Neural crest cell (in vitro differentiated cells): ENCODE measurements around the gene PAK1. TPM values are rescaled to one million over a fixed set of nuclear protein-coding genes. Genes with fewer than 3 reads are reported as not detected.

ENCODE experiments used
- DNase-seq: peaks from one replicate; pipeline ENCODE4 v3.0.0; 2021; ENCODE audit warnings: low read depth, mixed read lengths, low spot score
- H3K27ac Mint-ChIP-seq: one replicate; pipeline ENCODE4 v1.8.0; 2021; ENCODE audit warnings: mild to moderate bottlenecking, mixed read lengths; ENCODE audit not compliant: unreplicated experiment
- H3K27me3 Mint-ChIP-seq: 2 replicates; pipeline ENCODE4 v1.8.0; 2021; ENCODE audit warnings: low read depth, mild to moderate bottlenecking, mixed read lengths
- H3K36me3 Mint-ChIP-seq: 2 replicates; pipeline ENCODE4 v1.8.0; 2021; ENCODE audit warnings: low read depth, mild to moderate bottlenecking, mixed read lengths
- H3K4me1 Mint-ChIP-seq: 2 replicates; pipeline ENCODE4 v1.8.0; 2021; ENCODE audit warnings: mixed read lengths
- H3K4me3 Mint-ChIP-seq: one replicate; pipeline ENCODE4 v1.8.0; 2021; ENCODE audit warnings: mild to moderate bottlenecking, mixed read lengths
- H3K9me3 Mint-ChIP-seq: 2 replicates; pipeline ENCODE4 v1.8.0; 2021; ENCODE audit warnings: mixed read lengths
- total RNA-seq: library from RNA; stranded (reverse); gene quantifications from 2 replicates; pipeline ENCODE4 v1.2.1, GENCODE V29; 2021
- TF ChIP-seq, protein P1 (sequence below): fragments of 200-600 bp; sonication (generic); conservative IDR thresholded peaks from 2 replicates; pipeline ENCODE4 v1.5.0; 2021; ENCODE audit warnings: antibody characterized with exemption, mild to moderate bottlenecking

Gene PAK1
- total RNA-seq, 1 donor from 2014 or later = 60.5 TPM

DNA sequence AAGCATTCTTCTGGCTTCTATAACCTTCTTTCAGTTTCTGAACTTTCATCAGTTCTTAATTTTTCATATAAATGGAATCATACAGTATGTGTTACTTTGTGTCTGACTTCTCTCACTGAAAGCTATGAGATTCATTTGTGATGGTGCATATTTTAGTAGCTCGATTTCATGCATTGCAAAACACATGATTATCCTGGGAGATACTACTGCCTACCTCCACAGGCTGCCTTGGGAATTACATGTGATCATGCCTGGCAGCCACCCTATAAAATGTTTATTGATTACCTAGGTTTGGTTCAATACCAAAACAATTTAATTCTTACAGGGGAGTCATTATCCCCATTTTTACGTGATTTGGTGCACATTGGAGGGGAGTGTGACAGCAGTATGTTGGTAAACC lies 34.1 kb upstream of the PAK1 start:
- H3K4me3 Mint-ChIP-seq = no peak overlapping the region
- H3K27ac Mint-ChIP-seq = no peak overlapping the region
- H3K27me3 Mint-ChIP-seq = no peaks in the 10 kb centered on the region
- H3K4me1 Mint-ChIP-seq = no peaks in the 10 kb centered on the region
- no peak for DNase-seq
- TF ChIP-seq, protein P1, sequence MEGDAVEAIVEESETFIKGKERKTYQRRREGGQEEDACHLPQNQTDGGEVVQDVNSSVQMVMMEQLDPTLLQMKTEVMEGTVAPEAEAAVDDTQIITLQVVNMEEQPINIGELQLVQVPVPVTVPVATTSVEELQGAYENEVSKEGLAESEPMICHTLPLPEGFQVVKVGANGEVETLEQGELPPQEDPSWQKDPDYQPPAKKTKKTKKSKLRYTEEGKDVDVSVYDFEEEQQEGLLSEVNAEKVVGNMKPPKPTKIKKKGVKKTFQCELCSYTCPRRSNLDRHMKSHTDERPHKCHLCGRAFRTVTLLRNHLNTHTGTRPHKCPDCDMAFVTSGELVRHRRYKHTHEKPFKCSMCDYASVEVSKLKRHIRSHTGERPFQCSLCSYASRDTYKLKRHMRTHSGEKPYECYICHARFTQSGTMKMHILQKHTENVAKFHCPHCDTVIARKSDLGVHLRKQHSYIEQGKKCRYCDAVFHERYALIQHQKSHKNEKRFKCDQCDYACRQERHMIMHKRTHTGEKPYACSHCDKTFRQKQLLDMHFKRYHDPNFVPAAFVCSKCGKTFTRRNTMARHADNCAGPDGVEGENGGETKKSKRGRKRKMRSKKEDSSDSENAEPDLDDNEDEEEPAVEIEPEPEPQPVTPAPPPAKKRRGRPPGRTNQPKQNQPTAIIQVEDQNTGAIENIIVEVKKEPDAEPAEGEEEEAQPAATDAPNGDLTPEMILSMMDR = peak; percentile 26
- H3K36me3 Mint-ChIP-seq = no peaks in the 10 kb centered on the region
- peaks cover 3% of the 10 kb centered on the region for H3K9me3 Mint-ChIP-seq

DNA sequence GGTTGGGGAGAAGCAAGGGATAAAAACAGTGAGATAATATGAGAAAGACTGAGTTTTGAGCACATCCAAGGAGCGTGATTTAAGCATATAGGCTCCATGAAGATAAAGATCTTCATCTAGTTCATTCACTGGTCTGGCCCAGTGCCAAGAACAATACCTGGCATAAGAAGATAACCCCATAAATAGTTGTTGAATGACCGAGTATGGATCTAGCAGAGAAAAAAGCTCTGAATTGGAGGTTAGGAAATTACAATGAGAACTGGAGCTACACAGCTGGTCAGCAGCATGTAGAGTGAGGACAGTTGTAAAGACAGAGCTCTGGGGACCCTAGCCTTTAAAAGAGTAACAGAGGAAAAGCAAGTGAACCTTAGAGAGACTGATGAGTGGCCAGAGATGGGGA lies 33.0 kb upstream of the PAK1 start:
- Mint-ChIP-seq H3K27ac (no peak overlapping the region), H3K9me3 (peaks cover 3% of the 10 kb centered on the region), H3K36me3 (no peaks in the 10 kb centered on the region), H3K4me3 (no peak overlapping the region), H3K27me3 (no peaks in the 10 kb centered on the region), H3K4me1 (no peaks in the 10 kb centered on the region)
- TF ChIP-seq, protein P1 = no peak
- no peak for DNase-seq

DNA sequence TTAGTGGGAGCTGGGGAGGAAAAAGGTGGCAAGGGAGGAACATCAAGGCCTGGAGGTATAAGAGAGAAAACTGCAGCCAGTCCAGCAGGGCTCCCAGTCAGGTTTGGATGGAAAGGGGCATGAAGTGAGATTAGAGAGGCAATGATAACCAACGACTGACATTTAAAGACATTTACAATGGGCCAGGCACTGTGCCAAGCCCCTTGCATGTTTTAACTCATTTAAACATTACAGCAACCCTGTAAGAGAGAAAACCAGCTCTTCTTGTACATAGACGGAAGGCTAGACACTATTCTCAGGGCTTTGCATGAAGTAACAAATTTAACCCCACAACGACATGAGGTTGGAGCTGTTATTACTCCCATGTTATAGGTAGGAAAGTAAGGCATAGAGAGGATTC lies 32.1 kb upstream of the PAK1 start:
- H3K27ac Mint-ChIP-seq = no peak overlapping the region
- H3K4me3 Mint-ChIP-seq = no peak overlapping the region
- no peak for DNase-seq
- H3K4me1 Mint-ChIP-seq = no peaks in the 10 kb centered on the region
- TF ChIP-seq, protein P1 = no peak
- peaks cover 3% of the 10 kb centered on the region for H3K9me3 Mint-ChIP-seq
- no peaks in the 10 kb centered on the region for H3K27me3 Mint-ChIP-seq
- H3K36me3 Mint-ChIP-seq = no peaks in the 10 kb centered on the region

DNA sequence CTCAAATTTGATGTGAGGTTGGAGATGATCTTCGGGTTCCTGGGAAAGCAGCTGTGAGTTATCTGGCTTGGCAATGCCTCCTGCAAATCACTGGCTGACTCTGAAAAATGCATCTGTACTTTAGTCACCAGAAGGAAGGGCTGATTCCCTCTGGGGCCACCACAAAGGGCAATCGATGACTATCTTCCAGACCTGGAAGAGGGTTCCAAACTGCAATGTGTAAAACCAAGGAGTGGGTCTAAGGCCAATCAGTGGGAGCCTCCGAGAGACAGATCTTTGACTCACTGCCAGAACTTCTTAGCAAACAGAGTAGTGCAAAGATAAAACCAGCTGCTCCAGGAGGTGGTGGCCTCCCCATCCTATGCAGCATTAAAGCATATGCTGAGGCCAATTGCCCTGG lies 29.1 kb upstream of the PAK1 start:
- TF ChIP-seq, protein P1 = no peak
- Mint-ChIP-seq H3K4me3 (no peak overlapping the region), H3K9me3 (no peaks in the 10 kb centered on the region), H3K27me3 (no peaks in the 10 kb centered on the region), H3K27ac (no peak overlapping the region), H3K4me1 (no peaks in the 10 kb centered on the region), H3K36me3 (no peaks in the 10 kb centered on the region)
- no peak for DNase-seq

DNA sequence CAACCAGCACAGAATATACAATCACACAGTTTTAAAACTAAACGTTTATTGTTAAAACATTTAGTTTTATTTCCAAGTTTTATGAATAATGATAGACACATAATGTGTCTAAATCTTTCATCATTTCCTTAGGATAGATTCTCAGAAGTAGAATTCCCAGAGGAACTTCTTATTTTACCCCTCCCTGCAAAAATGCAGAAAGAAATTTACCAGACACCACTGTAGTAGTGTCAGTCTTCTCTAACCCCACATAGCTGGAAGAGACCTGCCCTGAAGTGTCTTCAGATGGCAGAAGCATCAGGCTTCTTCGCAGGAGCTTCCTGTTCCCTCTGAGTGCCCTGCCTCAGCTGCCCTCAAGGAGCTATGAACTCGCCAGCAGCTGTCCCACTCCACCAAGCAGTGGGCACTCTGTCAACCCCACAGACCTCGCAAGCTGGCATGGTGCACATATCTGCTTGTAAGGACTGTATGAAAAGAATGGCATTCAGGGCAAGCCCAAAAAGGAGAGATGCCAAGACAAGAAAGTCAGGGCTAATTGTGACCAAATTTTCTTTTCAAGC lies 28.5 kb upstream of the PAK1 start:
- Mint-ChIP-seq H3K4me3 (no peak overlapping the region), H3K27me3 (no peaks in the 10 kb centered on the region), H3K27ac (no peak overlapping the region), H3K9me3 (no peaks in the 10 kb centered on the region), H3K36me3 (no peaks in the 10 kb centered on the region), H3K4me1 (no peaks in the 10 kb centered on the region)
- TF ChIP-seq, protein P1 = no peak
- no peak for DNase-seq
